Stimulated activated CD4-positive, alpha-beta T cell treated with anti-CD3 and anti-CD28 coated beads, TNF-alpha, amount 100 ng/mL, for 4 hours (primary cell): ENCODE data around the gene DAPL1.
"Not testable (repeated sequence)": the region's sequence is repeated elsewhere in the genome, so short reads cannot be mapped to it uniquely, and the experiment has no call there.

Source experiments
- DNase-seq, 3 experiments: peaks; one replicate each; pipeline ENCODE4 v3.0.0-alpha.2; 2020; ENCODE audit warnings: low read depth in 3 of 3

The DAPL1 gene

GRCh38 chr2:158822193-158822592 is 27.1 kb downstream of the DAPL1 start:
- DNase-seq: no peak

DNA sequence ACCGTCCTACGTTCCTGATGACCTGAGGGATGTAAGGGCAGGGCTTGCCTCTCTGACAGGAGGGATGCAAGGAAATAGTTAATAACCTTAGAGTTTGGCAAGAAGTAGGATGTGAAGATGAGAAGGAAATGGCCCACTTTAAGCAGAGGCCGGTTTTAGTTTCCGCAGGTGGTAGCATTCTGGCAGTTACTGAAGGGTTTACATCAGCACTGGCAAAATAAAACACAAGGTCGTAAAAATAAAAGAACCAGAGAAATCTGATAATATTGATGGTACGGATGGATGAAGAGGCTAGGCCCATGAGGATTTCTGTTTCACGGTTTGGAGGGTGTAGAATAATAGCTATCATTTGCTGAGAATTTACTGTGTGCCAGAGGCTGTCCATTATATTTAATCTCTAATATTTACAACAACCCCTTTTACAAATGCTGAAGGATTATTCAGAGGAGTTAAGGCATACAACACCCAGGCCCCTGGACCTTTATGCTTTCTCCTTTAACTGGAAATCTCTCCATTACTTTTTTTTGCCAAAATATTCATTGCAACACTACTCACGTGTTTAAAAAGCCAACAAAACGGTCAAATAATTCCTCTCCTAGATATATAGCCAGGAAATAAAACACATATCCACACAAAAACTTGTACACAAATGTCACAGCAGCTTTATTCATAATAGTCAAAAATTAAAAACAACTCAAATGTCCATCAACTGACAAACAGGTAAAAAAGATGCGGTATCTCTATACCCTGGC is 28.5 kb downstream of the DAPL1 start:
- no peak for DNase-seq

GRCh38 chr2:158825021-158825420 is 29.9 kb downstream of the DAPL1 start:
- DNase-seq: no peak

- no peak for DNase-seq
These were observed 31.8 kb downstream of the DAPL1 start for GRCh38 chr2:158826965-158827364.

DNA sequence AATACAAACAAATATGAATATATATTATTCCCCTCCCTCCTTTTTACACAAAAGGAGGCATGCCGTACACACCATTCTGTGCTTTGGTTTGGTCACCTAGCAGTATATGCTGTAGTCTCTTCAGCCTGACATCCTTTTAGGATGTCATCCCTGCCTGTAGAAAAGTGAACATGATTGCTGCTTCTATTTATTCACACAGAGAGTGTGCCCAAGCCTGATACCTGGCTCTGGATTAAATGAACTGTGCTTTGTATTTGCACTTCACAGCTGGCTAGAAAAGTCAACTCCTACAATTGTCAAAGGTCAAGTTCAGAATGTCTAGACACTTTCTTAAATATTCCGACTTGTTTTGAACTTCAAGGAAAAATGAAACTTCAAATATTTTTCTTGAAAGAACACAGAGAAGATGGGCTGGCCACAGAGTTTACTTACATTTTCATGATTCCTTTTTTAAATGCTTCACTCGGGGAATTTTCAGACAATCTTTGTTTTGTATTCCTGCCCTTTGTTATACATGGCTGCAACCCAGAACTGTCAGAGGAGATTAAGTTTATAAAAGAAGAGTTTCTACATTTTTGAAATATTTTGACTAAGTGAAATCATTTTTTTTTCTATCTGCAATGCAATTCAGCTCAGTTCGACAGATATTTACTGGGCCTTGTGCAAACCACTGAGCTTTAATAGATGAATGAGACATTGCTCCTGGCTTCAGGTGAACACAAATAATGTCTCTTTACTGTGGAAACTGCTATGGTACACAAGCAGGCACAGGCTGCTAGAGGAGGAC is 33.5 kb downstream of the DAPL1 start:
- DNase-seq: no peak

DNA sequence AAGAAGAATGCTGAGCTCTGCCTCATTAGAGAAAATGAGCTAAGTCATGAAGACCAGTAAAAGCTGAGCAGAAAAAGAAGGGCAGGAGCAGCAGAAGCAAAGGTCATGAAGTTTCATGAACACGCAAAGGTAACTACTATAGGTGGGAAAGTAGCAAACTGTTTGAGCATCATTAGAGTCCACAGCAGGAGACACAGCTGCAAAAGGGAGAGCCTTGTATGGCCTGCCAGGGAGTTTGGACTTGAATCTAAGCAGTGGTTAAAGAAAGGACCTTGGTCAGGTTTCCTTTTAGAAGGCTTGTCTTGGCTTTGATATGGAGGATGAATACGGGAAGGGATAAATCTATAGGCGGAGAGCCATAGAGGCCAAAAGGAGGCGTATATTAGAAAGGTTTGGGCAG is 34.0 kb downstream of the DAPL1 start:
- no peak for DNase-seq

- no peak for DNase-seq
These were observed 35.1 kb downstream of the DAPL1 start for GRCh38 chr2:158830201-158830600.

- DNase-seq: no peak
These were observed 40.3 kb downstream of the DAPL1 start for GRCh38 chr2:158835431-158835830.

- no peak for DNase-seq
These were observed 42.5 kb downstream of the DAPL1 start for GRCh38 chr2:158837645-158838044.

DNA sequence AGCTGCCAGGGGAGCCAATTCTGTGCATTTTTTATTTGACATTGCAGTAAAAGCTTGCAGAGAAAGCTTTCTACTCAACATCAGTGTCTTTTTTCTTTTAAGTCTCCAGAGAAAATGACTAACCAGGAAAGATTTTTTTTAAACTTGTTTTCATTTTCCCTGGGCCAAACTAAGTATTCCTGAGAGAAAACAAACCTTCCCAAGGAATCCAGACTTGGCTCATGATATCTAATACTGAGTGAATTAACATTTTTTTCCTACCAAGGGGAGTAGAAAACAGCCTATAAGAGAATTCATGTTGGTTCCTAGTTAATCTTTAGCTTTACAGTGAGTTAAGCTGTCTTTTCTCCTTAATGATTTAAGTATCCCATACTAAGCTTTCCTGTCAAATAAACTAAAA is 46.7 kb downstream of the DAPL1 start:
- no peak for DNase-seq

DNA sequence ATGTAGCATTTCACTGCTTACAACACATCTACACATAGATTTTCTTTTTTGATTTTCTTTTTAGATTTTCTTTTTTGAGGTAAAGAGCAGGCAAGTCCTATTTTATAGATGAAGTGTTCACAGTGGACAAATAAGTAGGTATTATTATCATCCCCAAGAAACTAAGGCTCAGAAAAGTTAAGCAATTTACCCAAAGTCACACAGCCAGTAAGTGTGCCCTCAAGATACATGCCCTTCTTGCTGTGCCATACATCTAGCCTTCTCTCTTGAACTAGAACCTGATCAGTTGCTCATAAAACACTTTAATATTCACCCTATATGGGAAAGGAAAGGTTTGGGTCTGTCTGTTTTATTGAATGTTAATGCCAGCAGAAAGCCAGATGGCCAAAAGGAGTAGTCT is 50.3 kb downstream of the DAPL1 start:
- no peak for DNase-seq

DNA sequence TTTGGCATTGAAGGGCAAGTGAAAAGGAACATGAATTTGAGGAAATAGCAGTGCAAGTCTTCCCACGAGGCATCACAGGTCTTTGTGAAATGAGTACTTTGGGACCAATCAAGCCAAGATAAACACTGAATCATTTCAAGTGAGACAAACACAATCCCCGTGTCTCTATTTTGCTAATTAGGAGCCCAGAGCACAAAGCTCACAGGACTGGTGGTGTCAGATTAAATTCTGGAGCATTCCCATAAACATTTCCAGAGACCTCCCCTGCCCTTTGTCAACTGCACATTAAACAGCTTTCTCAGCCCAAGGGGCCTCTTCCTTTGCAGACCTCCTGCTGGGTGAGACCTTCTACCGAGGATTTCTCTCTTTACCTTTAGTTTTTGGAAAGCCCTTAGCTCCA is 50.7 kb downstream of the DAPL1 start:
- no peak for DNase-seq

GRCh38 chr2:158847526-158847925 is 52.4 kb downstream of the DAPL1 start:
- DNase-seq: not testable (repeated sequence)

DNA sequence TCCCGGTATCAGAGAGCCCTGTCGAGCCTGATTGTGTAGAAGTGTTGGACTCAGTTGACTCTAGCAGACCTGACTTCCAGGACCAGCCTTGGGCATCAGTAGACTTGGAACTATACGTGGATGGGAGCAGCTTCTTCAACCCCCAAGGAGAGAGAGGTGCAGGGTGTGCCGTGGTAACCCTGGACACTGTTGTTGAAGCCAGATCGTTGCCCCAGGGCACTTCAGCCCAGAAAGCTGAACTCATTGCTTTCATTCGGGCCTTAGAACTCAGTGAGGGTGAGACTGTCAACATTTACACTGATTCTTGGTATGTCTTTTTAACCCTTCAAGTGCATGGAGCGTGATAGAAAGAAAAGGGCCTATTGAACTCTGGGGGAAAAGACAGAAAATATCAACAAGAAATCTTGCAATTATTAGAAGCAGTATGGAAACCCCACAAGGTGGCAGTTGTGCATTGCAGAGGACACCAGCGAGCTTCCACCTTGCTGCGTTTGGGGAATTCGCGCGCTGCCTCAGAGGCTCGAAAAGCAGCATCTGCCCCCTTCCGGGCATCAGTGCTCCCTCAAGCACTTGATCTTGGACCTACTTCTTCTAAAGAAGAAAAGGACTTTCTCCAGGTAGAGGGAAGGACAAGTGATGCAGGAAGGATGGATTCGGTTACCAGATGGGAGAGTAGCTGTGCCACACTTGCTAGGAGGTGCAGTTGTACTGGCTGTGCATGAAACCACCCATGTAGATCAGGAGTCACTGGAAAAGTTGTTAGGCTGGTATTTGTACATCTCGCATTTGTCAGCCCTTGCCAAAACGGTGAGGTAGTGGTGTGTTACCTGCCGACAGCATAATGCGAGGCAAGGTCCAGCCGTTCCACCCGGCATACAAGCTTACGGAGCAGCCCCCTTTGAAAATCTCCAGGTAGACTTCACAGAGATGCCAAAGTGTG is 53.2 kb downstream of the DAPL1 start:
- not testable (repeated sequence) for DNase-seq

- DNase-seq: not testable (repeated sequence)
These were observed 65.1 kb downstream of the DAPL1 start for GRCh38 chr2:158860179-158860578.

GRCh38 chr2:158861626-158862025 is 66.5 kb downstream of the DAPL1 start:
- not testable (repeated sequence) for DNase-seq

DNA sequence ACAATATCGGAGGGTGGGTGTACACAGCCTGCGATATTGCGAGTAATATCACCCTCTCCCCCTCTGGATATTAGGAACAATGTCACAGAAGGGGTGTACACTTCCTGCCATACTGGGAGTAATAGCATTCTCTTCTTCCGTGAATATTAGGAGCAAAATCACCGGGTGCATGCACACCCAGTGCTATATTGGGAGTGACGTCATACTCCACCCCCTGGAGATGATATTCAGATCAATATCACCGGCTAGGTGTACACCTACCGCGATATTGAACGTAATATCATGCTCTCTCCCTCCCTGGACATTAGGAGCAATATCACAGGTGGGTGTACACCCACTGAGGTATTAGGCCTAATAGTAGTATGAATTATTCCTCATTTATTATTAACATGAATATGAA is 70.4 kb downstream of the DAPL1 start:
- not testable (repeated sequence) for DNase-seq
